GM18907 (cell line): ENCODE data around the gene MAD2L2.
A peak's percentile ranks its signal among the peaks of the same experiment; 100 is the strongest.
"Not testable (repeated sequence)": the region's sequence is repeated elsewhere in the genome, so short reads cannot be mapped to it uniquely, and the experiment has no call there.

Experiments used
- ATAC-seq: cut with Tn5 transposase; IDR thresholded peaks from one replicate; pipeline ENCODE4 v1.9.1; 2021; ENCODE audit warnings: mild to moderate bottlenecking, moderate library complexity; ENCODE audit not compliant: unreplicated experiment

Gene MAD2L2

DNA sequence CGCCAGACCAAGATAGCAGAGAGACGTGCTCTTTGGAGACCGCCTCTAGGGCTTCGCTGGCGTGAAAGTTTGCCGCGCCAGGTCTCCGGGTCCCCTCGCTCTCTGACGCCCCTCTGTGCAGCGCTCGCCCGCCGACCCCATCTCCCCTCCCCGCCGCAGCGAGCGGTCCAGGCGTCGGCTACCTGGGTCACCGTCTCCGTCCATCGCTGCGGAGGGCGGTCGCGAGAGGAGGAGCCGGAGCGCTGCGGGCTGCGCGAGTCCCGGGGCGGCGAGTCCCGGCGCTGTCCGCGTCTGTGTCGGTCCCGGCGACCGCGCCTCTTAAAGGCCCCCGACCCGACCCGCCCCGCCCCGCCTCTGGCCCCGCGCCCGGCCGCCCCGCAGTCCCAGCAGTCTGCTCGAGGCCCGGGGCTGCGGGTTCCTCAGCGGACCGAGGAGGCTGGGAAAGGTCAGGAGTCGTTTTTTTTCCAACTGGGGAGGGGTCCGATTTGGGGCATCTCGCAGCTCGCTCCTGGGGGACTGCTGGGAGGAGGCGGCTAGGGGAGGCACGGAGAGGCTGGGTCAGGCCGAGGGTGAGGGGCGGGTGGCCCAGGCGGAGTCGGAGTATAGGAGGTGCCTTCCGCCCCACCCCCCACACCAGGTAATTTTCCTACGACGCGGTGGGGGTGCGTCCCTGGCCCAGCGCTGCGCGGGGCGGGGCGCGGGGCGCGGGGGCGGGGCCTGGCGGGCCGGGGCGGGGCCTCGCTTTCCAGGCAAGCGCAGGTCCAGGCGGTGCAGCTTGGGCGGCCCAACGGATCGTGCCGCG, 26.6 kb downstream of the MAD2L2 start, which contains the start of the genes FBXO2 and FBXO44:
TSS of gene FBXO2 (minus strand) at position 293 of the 802 bp plus-strand sequence. CDS start at position 204, 89 bp downstream.
TSS of gene FBXO44 (plus strand) at position 741 of the 802 bp plus-strand sequence. CDS start 959 bp downstream, outside the sequence.
- ATAC-seq = peak; percentile 55

DNA sequence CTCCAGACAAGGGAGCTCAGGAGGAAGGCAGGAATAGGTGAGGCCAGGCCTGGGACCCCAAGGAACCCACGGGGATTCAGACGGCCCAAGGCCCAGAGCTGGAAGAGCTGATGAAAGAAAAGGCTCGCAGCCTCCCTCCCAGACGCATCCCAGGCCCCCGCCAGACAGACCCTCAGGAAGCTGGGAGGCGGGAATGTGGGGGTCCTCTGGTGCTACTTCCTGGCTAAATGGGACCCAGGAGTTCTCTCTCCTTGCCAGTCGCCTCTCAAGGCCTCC, 27.1 kb downstream of the MAD2L2 start:
- no peak for ATAC-seq

DNA sequence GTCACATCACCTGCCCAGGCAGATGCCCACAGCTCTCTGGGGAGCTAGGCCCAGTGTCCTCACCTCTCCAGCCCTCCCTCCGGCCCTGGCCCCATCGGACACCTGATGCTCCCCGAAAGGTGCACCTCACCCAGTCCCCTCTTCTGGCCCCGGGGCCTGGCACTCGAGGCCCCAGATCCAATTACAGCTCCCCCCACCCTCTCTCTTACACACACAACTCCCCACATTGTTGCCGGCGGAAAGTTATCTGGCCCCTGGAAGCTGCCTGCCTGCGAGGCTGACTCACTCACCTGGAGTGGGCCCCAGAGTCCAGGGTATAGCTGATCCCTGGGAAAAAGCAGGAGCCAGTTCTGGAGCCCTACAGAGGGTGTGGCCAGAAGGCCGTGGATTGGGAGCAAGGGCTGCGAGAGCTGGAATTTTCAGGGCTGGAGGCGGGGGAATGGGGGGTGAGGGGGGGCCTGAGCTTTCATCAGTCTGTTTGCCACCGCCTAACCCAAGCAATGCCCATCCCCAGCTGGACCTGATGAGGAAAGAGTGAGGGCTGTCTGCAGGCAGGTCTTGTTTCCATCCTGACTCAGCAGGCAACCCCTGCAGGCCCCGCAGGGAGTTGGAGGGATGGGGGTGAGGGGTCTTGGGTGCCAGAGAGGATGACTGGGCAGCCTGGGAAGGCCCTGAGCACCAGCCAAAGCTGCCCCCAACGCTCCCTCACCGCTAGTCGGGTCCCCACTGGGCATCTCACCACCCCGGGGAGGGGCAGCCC, 27.7 kb downstream of the MAD2L2 start:
- no peak for ATAC-seq

DNA sequence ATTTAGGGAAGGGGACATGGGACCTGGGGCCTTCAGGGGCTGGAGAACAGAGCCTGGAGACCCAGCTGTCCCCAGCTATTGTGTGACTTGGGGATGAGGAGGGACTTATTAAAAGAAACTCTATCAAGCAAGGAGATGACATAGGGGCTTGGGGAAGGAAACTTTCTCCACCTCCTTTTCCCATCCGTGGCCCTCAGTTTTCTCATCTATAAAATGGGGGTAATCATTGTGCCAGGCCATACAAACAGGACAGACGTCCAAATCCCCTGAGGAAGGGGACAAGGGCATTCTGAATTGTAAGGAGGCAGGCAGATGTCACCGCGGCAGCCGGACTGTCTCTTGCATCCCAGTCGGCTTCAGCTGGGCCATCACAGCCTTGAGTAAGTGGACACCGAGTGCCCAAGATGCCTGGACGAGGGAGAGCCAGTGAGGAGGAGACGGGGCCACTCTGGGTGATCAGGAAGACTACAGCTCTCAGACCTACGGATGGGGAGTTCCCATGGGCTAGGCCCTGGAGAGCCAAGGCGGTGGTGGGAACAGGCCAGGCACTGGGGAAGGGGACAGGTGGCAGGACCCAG, 28.7 kb downstream of the MAD2L2 start:
- ATAC-seq = no peak

DNA sequence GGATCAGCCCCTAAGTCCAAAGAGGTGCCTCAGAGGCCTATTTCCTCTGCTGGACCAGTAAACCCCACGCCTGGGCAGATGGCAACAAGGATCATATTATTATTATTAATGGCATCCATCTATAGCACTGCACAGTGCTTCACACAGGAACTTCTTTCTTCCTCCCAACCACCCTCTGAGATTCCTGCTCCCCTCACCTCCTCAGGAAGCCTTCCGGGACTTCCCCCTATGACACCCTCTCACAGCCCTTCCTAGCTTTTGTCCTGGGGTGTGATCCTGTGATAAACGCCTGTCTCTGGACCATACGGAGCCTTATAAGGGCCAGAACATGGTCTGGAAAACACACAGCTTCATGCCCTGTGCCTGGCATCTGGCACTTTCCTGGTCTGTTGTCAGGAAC, 29.9 kb downstream of the MAD2L2 start:
- no peak for ATAC-seq

DNA sequence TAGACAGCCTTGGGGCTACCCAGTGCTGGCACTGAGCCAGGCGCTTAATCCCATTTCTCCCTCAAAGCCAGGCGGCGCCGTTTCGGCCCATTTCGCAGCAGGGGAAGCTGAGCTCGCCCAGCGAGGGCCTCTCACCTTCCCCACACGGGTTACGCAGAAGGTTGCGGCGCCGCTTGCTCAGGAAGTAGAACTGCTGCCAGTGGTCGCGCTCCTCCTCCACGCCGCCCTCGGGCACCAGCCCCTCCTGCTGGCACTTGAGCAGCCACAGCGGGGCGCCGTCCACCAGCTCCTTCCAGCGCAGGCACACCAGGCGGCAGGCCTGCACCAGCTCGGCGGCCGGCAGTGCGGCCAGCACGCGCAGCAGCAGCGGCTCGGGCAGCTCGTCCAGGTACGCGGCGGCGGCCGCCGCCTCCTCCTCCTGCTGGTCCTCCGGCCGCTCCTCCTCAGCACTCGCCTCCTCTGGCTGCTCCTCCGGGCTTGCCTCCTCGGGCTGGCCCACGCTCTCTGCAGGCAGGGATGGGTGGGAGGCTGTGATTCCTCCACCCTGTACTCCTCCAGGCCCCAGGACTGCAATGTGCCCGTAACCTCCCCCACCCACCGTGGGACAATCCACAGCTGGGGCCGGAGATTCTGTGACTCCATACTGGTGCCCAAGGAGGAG, 30.5 kb downstream of the MAD2L2 start:
- no peak for ATAC-seq

DNA sequence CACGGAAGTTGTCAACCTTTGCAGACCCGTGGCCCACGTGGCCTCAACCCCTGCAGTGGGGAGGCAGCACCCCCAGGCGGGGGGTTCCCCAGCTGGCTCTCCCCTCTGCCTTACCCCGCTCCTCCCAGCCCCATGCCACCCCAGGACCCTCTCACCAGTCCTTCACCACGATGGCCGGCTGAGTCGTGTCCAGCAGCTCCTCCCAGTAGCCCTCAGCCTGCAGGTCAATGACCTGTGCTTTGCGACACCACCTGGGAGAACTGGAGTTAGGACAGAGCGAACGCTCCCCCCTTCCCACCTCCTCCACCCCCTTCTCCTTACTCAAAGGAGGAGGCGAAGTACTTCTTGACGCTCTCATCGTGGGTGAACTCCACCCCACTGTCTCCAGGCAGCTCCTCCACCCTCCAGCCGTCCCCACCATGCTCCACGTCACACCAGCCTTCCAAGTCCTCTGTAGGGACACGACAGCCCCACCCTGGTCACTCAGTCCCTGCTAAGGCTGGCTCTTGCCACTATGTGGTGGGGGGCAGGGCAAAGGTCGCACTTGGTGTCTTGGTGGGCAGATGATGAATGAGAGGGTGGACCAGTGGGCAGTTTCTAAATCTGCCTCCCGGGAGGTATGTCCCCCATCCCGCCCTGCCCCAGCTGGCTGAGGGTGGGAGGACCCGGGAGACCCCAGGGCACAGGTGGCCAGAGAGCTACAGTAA, 31.2 kb downstream of the MAD2L2 start:
- no peak for ATAC-seq

DNA sequence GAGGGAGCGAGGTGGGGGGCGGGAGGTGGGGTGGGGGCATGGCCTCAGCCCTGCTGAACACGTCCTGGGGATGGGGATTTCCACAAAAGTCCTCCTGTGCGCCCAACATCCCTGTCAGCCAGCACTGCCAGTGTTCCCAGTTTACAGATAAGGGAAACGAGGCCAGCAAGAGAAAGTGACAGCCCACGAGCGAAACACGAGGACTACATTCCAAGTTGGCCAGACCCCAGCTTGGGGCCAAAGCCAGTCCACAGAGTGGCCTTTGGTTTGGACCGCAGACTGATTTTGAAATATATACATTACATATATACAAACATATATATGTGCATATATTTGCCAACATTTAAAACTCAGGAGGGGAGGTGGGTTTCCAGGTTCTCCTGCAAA, 31.7 kb downstream of the MAD2L2 start:
- ATAC-seq = no peak

DNA sequence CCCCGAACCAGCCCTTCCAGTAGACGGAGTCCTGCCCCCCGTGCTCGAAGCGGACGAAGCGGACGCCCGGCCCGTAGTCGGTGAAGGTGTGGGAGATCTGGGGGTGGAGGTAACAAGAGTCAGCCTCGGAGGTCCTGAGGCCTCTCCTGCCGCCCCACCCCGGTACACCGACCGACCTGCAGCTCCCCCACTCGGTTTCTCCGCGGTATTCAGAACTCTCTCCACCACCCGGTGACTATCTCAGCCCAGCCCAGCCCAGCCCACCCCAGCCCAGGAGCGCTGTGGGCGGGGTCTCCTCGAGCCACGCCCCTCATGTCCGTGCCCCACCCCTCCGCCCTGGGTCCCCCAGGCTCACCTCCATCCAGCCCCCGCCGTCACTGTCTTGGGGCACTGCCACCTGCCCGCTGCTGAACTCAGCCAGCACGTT, 32.2 kb downstream of the MAD2L2 start:
- ATAC-seq = no peak

DNA sequence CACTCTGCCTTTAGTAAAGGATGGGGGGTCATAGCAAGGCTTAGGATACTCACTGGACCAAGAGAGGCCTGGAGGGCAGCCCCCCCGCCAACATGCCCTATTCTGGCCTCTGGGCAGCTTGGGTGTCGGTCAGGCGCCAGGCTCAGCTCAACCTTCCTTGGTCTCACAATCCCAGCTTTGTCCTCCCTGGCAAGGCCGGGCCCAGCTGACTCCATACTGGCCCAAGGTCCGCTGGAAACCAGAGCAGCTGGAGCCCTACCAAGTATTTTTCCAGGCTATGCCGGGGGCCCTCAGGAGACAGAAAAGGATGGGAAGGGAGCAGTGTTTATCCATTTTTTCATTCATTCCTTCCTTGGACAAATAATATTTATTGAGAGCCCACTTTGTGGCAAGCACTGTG, 32.9 kb downstream of the MAD2L2 start:
- no peak for ATAC-seq

DNA sequence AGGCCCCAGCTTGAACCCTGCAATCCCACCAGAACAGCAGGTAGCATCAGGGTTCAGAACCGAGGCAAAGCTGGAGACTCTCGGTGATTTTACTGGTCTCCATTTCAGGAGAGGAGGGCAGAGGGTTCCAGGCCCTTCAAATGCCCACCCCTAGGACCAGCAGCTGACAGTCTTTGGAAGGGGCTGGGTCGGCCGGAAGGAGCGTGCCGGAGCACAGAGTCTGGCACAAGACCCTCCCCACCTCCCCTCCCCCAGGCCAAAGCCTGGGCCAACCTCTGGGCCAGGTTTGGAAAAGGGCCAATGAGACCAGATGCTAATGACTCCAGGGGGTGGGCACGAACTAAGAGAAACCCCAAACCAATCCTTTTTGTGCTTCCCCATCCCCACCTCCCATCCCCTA, 33.6 kb downstream of the MAD2L2 start:
- ATAC-seq = no peak

DNA sequence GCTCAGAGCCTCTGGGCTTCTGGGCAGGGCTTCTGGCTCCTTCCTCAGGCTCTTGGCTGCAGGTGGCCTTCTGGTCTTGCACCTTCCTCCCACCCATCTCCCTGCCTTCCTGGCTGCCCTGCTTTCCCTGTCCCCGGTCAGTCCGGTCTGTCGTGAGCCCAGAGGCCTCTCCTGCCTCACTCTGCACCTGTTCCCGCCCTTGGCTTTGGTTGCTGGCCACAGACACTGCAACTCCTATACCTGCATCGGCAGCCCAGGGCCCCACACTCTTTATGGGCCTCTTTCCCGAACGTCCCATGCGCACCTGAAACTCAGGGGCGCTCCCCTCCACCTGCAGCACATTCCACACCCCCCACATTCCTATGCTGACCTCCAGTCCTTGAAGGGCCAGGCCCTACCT, 34.6 kb downstream of the MAD2L2 start:
- no peak for ATAC-seq

DNA sequence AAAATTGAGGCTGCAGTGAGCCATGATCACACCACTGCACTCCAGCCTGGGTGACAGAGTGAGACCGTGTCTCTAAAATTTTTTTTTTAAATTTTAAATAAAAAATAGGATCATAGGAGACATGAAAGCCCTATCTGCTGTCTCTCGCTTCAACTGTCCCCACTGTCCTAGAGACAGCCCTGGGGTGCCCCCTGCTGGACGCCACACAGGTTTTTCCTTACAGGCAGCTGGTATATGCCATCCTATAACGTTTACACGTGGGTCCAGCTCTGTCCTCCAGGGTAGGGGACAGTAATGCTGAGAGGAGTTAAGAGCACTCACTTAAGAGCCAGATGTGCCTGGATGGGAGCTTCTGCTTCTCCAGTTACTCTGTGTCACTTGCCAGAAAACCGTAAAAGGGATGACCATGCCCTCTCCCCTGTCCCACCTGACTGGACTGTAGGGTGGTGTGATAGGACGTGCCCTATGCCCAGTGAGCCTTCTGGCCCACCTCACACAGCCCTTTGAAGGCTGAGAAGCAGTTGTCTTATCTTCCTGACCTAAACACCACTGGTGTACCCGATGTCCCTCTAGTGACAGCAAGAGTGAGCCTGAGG, 35.2 kb downstream of the MAD2L2 start:
- ATAC-seq = no peak

DNA sequence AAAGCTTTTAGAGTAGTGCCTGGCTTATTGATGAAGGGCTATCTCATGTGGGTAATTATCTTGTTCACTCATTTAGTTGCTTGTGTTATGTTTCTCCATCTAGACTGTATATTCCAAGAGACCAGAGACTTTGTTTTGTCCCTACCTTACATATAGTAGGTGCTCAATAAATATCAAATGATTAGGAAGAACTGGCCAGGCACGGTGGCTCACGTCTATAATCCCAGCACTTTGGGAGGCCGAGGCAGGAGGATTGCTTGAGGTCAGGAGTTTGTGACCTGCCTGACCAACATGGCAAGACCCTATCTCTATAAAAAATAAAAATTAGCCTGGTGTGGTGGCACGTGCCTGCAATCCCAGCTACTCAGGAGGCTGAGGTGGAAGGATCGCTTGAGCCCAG, 35.7 kb downstream of the MAD2L2 start:
- no peak for ATAC-seq

DNA sequence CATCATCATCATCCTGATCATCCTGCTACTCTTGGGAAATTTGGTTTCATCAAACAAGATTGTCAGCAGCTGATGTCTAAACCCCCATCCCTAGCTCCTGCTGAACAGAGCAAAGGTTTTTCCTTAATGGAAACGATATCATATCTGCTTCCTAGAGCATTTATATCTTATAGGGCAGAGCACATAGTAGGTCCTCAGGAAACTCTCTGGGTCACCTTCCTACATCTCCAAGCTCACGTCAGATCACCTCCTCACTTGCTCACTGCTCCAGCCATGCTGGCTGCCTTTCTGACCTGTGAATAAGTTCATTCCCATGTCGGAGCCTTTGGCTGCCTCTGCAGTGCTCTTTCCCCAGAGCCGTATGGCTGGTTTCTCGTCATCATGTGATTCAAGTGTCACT, 37.2 kb downstream of the MAD2L2 start:
- ATAC-seq = no peak

DNA sequence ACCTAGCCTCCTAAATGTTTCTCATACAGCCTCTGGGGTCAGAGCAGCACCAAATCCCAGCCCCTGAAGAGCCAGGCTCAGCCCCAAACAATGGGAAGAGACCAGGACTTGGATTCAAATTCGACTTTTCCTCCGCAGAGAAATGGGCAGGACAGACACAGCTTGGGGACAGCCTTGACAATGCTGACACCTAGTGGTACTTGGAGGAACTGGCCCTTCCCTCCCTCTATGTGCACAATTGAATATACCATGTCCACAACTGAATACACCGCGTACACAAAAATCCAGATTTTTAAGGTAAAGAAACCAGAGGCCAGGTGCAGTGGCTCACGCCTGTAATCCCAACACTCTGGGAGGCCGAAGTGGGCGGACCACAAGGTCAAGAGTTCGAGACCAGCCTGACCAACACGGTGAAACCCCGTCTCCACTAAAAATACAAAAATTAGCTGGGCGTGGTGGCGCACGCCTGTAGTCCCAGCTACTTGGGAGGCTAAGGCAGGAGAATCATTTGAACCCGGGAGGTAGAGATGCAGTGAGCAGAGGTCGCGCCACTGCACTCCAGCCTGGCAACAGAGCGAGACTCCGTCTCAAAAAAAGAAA, 38.4 kb downstream of the MAD2L2 start:
- not testable (repeated sequence) for ATAC-seq

DNA sequence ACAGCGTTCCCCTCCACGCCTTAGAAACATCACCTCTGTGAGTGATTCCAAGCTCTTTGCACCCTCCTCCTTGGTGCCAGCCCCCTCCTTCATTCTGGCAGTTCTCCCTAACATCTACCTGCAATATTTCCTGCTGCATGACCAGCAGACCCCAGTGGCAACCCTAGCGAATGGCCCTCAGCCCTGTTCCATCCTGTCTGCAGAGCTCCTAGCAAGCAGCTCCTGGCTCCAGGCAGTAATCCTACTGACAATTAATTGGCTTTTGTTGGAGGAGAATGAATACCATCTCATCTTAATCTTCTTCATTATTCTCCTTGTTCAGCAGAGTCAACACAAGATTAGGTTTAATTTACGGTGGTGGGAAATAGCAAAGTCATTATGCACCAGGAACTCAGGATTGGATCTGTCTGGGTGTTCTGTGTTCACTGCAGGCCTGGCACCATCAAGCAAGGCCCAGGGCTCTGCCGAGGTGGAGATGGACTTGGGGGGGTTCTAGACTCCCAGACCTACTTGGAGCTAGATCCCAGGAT, 39.1 kb downstream of the MAD2L2 start:
- no peak for ATAC-seq

DNA sequence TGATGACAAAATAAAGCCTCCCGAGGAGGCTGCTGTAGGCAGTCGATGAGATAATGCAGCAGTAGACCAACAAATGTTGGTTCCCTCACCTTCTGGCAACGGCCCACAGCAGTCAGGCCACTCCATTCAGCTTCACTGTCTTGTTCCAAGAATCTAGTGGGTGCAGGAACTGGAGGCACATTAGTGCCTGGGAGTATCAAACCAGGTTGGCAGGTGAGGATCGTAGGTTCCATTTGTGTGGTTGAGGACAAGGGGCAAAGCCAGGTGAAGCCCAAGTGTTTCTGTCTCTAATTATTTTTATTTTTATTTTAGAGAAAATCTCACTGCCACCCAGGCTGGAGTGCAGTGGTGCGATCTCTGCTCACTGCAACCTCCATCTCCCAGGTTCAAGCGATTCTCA, 40.0 kb downstream of the MAD2L2 start:
- no peak for ATAC-seq

DNA sequence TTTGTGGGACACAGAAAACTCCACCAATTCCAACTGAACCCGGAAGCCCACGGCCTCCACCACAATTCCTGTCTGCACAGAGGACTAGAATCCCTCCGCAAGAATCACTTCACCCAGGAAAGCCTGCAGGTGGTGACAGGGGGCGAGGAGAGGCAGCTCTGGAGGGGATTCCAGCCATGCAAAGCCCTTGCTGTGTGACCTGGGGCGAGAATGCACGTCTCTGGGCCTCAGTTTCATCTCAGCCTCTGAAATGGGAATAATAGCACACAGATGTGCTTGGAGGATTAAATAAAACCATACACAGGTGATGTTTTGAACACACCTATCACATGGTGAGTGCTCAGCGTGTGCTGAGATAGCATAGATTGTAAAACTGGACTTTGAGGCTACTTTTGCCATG, 40.8 kb downstream of the MAD2L2 start:
- ATAC-seq = no peak

DNA sequence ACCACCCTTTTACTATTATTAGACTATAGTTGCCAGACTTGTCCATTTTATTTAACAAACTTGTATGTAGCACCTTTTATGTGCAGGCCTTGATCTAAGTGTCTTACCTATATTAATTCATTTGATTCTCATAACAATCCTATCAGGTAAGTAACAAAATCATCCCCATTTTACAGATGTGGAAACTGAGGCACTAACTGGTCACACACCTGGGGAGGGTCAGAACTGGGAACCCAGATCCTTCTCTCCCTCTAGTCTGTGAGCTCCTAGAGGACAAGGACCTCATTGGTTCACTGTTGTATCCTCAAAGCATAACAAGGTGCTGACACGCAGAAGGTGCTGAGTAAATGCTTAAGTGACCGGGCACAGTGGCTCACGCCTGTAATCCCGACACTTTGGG, 41.6 kb downstream of the MAD2L2 start:
- no peak for ATAC-seq
